Stimulated activated CD4-positive, alpha-beta T cell treated with anti-CD3 and anti-CD28 coated beads, Interleukin-12 subunit alpha, Interleukin-12 subunit beta, amount 100 ng/mL, for 24 hours (primary cell): ENCODE results near the gene PRICKLE1.

Source experiments
- DNase-seq, 2 experiments: peaks; one replicate each; pipeline ENCODE4 v3.0.0-alpha.2; 2020; ENCODE audit warnings: low read depth in 2 of 2

Gene PRICKLE1

DNA sequence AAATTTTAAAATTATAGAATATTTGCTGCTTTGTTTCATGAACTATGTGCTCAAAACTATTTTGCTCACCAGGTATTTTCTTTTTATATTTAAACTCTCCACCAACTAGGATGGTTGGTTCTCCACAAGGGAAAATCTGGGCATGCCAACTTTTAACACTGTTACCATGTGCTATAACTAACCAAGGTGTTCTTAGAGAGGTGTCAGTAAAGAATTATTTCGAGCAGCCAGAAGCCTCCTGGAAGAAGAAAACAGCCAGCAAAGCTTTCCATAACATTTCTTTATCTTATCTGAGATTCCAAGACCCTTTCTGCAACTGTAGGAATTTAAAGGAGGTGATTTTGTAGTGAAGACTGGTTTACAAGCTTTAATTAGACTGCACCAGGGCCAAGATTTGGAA is 97.3 kb downstream of the PRICKLE1 start:
- no peak for DNase-seq

DNA sequence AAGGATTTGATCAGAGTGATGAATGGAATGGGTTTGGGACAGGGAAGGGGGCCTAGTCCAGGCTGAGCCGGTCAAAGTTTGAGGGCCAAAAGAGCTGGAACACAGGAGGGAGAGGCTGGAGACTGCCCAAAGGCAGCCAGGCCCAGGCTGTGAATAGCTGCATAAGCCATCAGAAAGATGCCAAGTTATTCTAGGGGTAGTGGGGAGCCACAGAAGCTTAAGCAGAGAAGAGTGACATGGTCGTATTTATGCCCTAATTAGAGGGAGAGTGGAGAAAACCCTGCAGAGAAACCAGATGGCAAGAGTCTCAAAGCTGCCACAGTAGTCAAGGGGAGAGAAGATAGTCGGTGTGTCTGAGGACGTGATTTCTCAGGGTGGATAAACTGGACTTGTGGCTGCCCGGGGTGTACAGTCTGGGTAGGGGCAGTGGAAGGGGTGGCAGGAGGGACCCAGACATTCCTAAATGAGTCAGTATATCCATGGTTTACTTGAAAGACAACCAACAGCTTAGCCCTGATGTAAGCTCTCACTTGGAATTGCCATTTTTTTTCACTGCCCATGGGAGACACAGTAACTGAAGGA is 99.2 kb downstream of the PRICKLE1 start:
- no peak for DNase-seq

- no peak for DNase-seq
These were observed 103.1 kb downstream of the PRICKLE1 start for GRCh38 chr12:42486407-42486806.

DNA sequence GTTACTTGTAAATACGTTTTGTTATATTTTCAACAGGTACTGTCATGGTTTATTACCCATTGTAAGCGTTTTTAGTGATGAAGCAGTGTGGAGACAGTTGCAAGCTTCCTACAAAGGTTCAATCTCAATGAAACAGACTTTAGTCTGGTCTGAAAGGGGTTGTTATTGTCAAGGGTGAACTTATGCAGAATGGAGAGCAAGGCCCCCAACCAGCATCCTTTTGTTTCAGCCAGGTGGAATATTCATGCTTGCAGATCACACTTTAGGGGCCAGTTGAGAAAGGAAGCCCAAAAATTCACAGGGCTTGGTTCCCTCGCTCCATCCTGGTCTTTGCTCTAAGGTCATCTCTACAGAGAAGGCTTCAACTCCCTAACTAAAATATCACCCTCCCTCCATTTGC is 103.7 kb downstream of the PRICKLE1 start:
- no peak for DNase-seq

DNA sequence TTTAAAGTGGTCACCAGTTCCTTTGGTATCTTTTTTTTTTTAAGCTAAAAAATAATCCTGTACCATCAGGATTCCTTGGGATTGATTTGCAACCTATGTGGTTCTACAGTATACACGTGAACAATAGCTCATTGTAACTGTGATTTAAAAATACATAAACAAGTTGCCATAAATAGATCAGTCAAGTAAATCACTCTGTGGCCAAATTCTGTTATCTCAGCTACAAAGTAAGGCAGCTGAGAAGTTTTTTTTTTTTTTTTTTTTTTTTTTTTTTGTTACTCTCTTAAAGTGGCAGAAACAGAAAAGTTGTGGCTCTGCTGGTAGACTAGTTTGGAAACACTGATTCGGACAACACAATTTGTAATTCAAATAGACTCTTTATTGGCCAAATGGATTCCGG is 104.5 kb downstream of the PRICKLE1 start:
- no peak for DNase-seq

DNA sequence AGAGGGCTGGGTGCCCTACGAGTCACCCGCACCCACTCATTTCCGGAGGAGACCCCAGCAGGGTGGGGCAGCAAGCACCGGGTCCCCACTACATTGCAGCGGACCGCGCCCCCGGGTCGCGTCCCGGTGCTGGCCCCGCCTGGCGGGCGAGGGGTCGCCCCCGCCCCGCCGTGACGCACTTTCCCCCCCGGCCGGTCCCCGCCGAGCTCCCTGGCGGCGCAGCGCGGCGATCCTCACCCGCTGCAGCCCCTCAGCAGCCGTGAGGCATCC is 106.1 kb downstream of the PRICKLE1 start:
- no peak for DNase-seq

DNA sequence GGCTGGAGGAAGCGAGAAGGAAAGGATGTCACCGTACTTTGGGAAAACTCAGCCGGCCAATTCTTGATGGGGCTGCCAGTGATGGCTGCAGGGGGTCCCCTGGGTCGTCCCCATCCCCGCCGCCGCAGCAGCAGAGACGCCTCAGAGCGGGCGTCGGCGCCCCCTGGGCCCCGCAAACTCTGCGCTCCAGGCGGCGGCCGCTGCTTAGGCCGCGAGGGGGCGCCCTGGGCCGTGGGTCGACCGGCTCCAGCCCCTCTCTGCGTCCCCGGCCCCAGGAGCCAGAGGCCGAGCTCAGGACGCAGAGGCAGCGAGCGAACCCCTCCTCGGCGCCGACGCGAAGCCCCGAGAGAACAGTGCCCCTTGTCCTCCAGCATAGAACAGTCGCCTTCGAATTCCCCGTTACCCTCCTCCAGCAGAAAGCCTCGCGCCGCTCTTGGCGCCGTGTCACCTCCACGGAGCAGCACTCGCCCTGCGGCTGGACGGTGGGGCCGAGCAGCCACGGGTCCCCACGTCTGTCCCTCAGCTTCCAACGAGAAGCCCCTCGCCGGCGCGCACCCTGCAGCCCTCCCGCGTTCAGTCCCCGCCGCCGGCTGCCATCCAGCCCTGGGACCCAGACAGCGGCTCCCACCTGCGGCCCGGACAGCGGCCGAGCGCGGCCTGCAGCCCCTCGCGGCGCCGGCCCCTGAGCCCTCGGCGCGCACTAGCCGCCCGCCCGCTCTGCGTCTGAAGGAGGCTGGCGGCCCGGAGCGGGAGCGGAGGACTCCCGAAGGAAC is 106.6 kb downstream of the PRICKLE1 start:
- peak; percentile 15 to 41 for DNase-seq

- no peak for DNase-seq
These were observed 107.4 kb downstream of the PRICKLE1 start for GRCh38 chr12:42482041-42482747.

DNA sequence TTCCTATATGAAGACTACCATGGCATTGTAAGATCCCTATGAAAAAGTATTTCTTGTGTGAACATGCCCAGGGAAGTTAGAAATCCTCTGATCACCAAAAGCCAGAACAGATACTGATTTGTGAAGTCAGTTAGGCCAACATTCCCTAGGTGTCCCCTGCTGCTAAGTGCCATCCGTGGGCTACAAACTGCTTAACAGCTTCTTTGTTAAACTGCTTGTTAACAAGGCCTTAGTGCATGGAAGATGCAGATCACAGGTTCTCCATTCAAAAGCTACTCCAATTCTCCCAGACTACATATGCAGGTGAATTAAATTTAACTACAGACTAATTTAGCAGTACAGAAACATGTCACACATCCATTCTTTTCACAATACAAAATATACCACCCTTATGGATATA is 108.2 kb downstream of the PRICKLE1 start:
- DNase-seq: no peak

DNA sequence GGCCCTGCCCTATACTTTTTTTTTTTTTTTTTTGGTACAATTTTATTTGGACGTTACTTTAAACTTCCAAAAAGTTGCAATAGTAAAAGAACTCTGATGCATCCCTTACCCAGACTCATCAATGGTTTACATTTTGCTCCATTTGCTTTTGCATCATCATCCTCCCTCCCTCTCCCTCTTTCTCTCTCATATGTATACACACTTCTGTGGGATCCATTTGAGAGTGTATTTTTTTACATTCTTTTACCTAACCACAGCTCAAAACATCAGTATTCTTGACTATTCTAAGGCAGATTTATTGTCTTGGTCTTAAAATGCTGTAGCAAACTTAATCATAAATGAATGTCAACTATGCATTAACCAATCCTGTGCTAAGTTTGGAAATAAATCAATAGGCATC is 111.6 kb downstream of the PRICKLE1 start:
- DNase-seq: no peak

DNA sequence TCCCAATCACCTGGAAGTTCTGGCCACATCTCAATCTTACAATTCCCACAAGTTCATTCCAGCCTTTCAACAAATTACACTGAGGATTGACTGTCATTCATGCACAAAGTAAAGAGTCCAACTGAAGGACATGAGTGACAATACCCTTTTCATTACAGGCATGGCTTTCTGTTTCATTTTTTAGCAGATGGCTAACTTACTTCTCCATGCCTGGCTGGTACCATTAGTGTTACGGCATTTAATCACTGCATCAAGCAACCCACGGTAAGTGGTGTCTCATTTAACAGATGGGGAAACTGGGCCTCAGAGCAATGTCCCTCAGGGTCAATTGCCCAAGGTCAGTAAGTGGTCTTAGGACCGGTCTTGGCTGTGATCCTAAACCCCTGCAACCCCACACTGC is 114.4 kb downstream of the PRICKLE1 start:
- DNase-seq: no peak

- no peak for DNase-seq
These were observed 115.2 kb downstream of the PRICKLE1 start for GRCh38 chr12:42474391-42474790.

DNA sequence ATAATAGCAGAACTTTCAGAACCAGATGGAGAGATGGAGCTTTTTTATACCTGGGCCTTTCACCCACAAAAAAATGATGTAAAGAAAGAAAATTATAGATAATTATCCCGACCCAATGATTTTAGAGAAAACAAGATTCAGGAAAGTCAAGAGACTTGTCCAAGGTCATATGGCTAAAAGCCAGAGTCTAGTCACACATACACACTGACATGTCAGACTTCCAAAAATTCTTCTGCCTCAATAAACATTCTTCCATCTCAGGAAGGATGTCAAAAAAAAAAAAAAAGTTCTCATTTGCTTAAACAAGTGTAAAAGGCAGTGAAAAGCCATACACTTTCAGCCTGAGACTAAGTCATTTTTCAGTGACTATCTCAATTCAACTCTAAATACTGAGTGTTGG is 116.0 kb downstream of the PRICKLE1 start:
- DNase-seq: no peak

- no peak for DNase-seq
These were observed 116.4 kb downstream of the PRICKLE1 start for GRCh38 chr12:42473130-42473529.

DNA sequence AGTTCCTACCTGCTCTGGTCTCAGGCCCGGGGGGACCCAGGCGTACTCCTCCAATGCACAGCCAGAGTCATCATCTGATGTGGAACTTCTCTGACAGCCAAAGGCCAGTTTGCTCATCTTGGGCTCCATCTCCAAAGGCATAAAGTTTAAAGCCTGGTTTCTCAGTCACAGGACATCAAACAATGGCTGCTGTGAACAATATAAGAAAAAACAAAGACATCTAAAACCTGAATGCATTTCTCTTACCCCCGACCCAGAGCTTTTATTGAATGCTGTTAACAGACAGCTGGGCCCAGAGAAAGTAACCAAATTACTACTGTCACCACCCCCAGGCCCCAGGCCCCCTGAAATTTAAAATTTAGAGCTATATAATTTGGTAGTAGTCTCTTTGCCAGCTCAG is 117.2 kb downstream of the PRICKLE1 start:
- DNase-seq: no peak

- DNase-seq: no peak
These were observed 120.0 kb downstream of the PRICKLE1 start for GRCh38 chr12:42469355-42470175.

DNA sequence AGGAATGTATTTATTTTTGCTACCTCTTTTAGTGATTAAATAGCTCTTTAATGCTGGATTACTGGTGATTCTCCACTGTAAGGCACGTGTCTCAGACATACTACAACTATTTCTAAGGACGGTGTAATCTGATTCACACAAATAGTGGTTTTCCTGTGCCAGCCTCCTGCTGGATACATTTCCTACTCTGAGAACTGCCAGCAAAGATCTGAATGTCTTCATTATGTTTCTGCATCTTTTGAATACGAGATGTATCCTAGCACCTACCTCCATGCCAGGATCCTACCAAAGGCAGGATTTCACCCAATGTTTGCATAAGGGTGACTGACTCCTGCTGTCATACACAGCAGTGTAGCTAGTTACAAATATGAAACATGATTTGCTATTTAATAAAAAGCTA is 120.6 kb downstream of the PRICKLE1 start:
- DNase-seq: no peak

DNA sequence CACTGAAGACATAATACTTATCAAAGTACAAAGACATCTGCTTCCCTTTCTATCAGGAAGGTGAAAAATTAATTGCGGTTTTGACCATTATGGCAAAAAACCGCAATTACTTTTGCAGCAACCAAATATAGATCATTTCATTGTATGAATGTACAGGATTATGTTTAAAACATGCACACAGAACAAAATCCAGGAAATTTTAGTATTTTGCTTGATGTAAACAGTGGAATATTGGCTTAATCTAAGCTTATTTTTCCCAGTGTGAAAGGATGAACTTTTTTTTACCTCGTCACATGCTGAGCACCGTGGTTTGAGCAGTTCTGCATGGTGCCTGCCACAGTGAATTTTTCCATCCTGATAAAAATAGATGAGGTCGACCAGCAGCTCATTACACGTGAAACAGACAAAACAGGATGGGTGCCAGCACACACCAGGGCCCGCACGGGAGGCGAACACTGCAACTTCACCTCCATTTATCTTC is 121.2 kb downstream of the PRICKLE1 start:
- no peak for DNase-seq

DNA sequence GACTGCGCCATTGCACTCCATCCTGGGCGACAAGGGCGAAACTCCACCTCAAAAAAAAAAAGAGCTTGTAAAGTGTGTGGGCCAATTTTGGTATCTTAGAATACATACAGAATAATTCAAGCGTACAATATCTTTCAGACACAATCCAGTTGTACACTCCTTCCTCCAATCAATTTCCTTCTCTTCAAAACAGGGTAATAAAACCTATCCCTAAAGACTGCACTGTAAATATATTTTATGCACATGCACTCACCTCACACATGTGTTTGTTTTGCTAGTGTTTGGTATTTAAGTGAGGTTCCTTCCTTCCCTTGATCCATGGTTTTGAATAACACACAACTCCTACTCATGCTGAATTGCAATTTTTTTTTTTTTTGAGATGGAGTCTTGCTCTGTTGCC is 125.9 kb downstream of the PRICKLE1 start:
- no peak for DNase-seq

DNA sequence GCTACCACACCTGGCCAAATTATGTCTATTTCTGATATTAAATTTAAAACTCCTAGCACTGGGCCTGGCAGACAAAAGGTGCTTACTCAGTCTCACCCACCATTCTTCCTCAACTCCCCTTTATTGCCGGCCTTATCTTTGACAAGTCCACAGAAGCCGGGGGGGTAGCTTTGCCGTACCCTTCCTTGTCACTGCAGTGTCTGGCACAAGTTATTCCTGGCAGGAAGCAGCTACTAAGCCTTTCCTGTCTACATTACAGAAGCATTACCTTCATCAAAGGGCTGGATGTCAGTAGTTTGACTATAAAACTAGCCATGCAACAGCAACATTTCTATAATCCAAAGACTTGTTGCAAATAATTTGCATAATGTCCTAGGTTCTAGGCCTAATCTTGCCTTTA is 127.1 kb downstream of the PRICKLE1 start:
- no peak for DNase-seq

DNA sequence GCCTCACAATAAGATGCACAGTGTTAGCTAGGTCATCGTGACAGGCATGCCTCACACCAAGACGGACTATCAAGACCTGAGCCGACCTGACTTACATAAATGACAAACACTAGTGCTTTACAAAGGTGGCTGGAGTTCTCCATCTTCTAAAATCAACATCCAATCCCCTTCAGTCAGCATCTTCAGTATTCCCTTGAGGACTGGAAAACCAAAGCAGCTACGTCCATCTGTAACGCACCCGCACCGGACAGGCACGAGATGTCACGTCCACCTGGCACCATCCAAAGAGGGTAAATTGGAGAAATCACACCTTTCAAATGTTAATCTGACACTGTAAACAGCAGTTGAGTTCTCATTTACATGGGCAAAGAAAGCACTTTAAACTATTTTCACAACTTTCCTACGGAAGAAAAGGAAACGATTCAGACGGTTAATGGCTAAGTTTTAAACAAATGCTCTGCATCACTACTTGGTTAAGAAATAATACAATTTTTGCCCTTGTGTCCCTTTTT is 130.2 kb downstream of the PRICKLE1 start:
- DNase-seq: no peak

DNA sequence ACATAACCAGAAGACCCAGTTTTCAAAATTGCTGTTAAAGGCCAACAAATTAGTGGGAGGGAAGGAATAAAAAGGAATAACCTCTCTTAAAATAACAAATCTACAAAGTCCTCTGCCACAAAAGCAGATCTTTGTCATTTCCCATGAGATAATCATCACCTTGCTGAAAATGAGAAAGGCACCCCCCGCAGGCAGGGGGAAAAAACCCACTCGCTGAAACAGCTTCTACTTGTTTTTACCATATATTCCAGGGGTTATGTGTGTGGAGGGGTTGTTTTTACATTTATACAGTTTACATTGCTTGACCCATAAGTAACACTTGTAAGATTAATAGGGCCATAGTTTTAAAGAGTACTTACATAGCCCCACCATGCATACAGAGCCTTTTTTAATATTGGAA is 131.0 kb downstream of the PRICKLE1 start:
- DNase-seq: no peak
